GM23248 (cell line): ENCODE results near the gene AMBRA1.

Experiments
- EZH2 ChIP-seq: fragments of 200-600 bp; sonication (generic); IDR thresholded peaks from 2 replicates; pipeline ENCODE4 v1.6.1; 2018; ENCODE audit warnings: antibody characterized with exemption, mild to moderate bottlenecking; ENCODE audit not compliant: insufficient read depth, poor library complexity, severe bottlenecking
- EZH2phosphoT487 ChIP-seq: fragments of 200-600 bp; sonication (generic); IDR thresholded peaks from 2 replicates; pipeline ENCODE4 v1.6.1; 2018; ENCODE audit warnings: antibody characterized with exemption, moderate library complexity, mild to moderate bottlenecking, low read depth; ENCODE audit not compliant: insufficient read depth

GRCh38 chr11:46404476-46405017 is 189.3 kb downstream of the AMBRA1 start:
- no peak for TF ChIP-seq EZH2
- no peak for TF ChIP-seq EZH2phosphoT487
